Naive thymus-derived CD4-positive, alpha-beta T cell (primary cell): ENCODE results near the gene DCAF5. TPM values are rescaled to one million over a fixed set of nuclear protein-coding genes. Genes with fewer than 3 reads are reported as not detected.

ENCODE experiments used
- ATAC-seq: fragments of 150-1000 bp; cut with Tn5 transposase; 2 replicates; pipeline ENCODE4 v1.10.0; 2021; ENCODE audit warnings: mild to moderate bottlenecking, moderate library complexity
- CTCF ChIA-PET: fragments of 350-600 bp; sonication (Branson Sonifier 250); formaldehyde crosslinking; loops from one replicate; lab custom pipeline; 2021; ENCODE audit warnings: antibody characterized with exemption; lab: Charles Lee
- POLR2A ChIA-PET: fragments of 350-600 bp; sonication (Branson Sonifier 250); formaldehyde crosslinking; loops from one replicate; lab custom pipeline; 2021; ENCODE audit warnings: antibody characterized with exemption, inconsistent platforms; lab: Charles Lee
- DNase-seq, 9 donors: peaks; one replicate each; pipeline versions ENCODE4 v3.0.0 to v3.0.0-alpha.2; 2020 to 2022; ENCODE audit warnings: mixed read lengths in 1 of 9
- H3K27ac ChIP-seq: one replicate; pipeline ENCODE4 v1.7.0; 2013; ENCODE audit warnings: mild to moderate bottlenecking, low read depth, low read length, moderate library complexity
- H3K27me3 ChIP-seq, 2 donors: one replicate each; pipeline ENCODE4 v1.7.0; 2013; ENCODE audit warnings: low read length in 2 of 2, mild to moderate bottlenecking in 2 of 2, moderate library complexity in 2 of 2; ENCODE audit not compliant: control insufficient read depth in 2 of 2, insufficient read depth in 2 of 2
- H3K36me3 ChIP-seq, 3 experiments: 1 replicate in 2 of 3; 2 replicates in 1 of 3; pipeline ENCODE4 v1.7.0; 2013; ENCODE audit warnings: low read length in 3 of 3, mild to moderate bottlenecking in 3 of 3, moderate library complexity in 1 of 3; ENCODE audit not compliant: insufficient read depth in 3 of 3, control insufficient read depth in 2 of 3
- H3K4me1 ChIP-seq, 2 donors: one replicate each; pipeline ENCODE4 v1.7.0; 2013; ENCODE audit warnings: low read length in 2 of 2, mild to moderate bottlenecking in 2 of 2, moderate library complexity in 1 of 2; ENCODE audit not compliant: control insufficient read depth in 2 of 2, insufficient read depth in 2 of 2
- H3K4me3 ChIP-seq: 2 replicates; pipeline ENCODE4 v1.7.0; 2013; ENCODE audit warnings: mild to moderate bottlenecking, low read length
- H3K9me3 ChIP-seq, 3 experiments: 1 replicate in 2 of 3; 2 replicates in 1 of 3; pipeline ENCODE4 v1.7.0; 2013; ENCODE audit warnings: low read length in 3 of 3; ENCODE audit not compliant: control insufficient read depth in 2 of 3
- H3K27ac Mint-ChIP-seq, 9 donors: one replicate each; pipeline ENCODE4 v1.8.0; 2020 to 2022; ENCODE audit warnings: mixed read lengths in 9 of 9, mild to moderate bottlenecking in 8 of 9, moderate library complexity in 5 of 9, inconsistent platforms in 2 of 9
- H3K27me3 Mint-ChIP-seq, 5 donors: one replicate each; pipeline ENCODE4 v1.8.0; 2021 to 2022; ENCODE audit warnings: mixed read lengths in 5 of 5, mild to moderate bottlenecking in 1 of 5
- H3K36me3 Mint-ChIP-seq, 5 donors: one replicate each; pipeline ENCODE4 v1.8.0; 2020 to 2022; ENCODE audit warnings: mixed read lengths in 5 of 5, mild to moderate bottlenecking in 3 of 5, inconsistent platforms in 1 of 5
- H3K4me1 Mint-ChIP-seq, 7 donors: one replicate each; pipeline ENCODE4 v1.8.0; 2020 to 2022; ENCODE audit warnings: mixed read lengths in 7 of 7, mild to moderate bottlenecking in 3 of 7, inconsistent platforms in 1 of 7
- H3K4me3 Mint-ChIP-seq, 10 donors: one replicate each; pipeline ENCODE4 v1.8.0; 2020 to 2022; ENCODE audit warnings: mild to moderate bottlenecking in 10 of 10, mixed read lengths in 10 of 10, moderate library complexity in 6 of 10, inconsistent platforms in 2 of 10
- H3K9me3 Mint-ChIP-seq, 11 donors: one replicate each; pipeline ENCODE4 v1.8.0; 2020 to 2022; ENCODE audit warnings: mixed read lengths in 11 of 11, mild to moderate bottlenecking in 4 of 11, inconsistent platforms in 1 of 11, moderate library complexity in 1 of 11
- intact Hi-C, 2 donors: fragments of 100-400 bp; cut with micrococcal nuclease; formaldehyde crosslinking; loops; one replicate each; pipeline ENCODE4 v1.15.1; 2023
- polyA plus RNA-seq, 2 donors: library from polyadenylated mRNA; unstranded; fragments of 300-500 nt; fragmentation: Illumina TruSeq; gene quantifications; one replicate each; pipeline ENCODE4 v1.2.3, GENCODE V29; 2021
- total RNA-seq, 6 experiments: library from RNA in 5 of 6; stranded (reverse) in 5 of 6; gene quantifications; 1 replicate in 5 of 6; 2 replicates in 1 of 6; pipeline ENCODE4 v1.2.3 and lab custom pipeline; 2021 to 2026

DCAF5 gene
- total and polyA plus RNA-seq, 7 experiments from 2014 or later: 43.0 to 89.2 (median 70.4) TPM

GRCh38 chr14:69044965-69045555 is 107.9 kb downstream of the DCAF5 start:
- intact Hi-C loops: loop anchor here in 1 of 2 donors (5.0 kb wide), 1 partner anchor 32 kb away; no protein-coding TSS in a partner anchor
- H3K4me1 Mint-ChIP-seq: peaks cover 3 to 34% (median 14%) of the 10 kb centered on the region in 7 donors
- peaks cover 0 to 39% (median 5%) of the 10 kb centered on the region in 5 donors for H3K27me3 Mint-ChIP-seq
- no peaks in the 10 kb centered on the region for H3K4me1 ChIP-seq
- peaks cover 0 to 1% (median 0%) of the 10 kb centered on the region in 11 donors for H3K9me3 Mint-ChIP-seq
- DNase-seq (no peak), ATAC-seq (no peak)
- H3K4me3 Mint-ChIP-seq: no peak overlapping the region
- H3K27ac Mint-ChIP-seq: peak overlapping the region in 3 of 9 donors; percentile 14 to 61 (median 43)
- CTCF ChIA-PET: no interaction called here
- no peaks in the 10 kb centered on the region for H3K36me3 ChIP-seq
- H3K27ac ChIP-seq: no peak overlapping the region
- H3K9me3 ChIP-seq: no peaks in the 10 kb centered on the region
- no peaks in the 10 kb centered on the region for H3K27me3 ChIP-seq
- POLR2A ChIA-PET: no interaction called here
- H3K4me3 ChIP-seq: no peak overlapping the region
- no peaks in the 10 kb centered on the region for H3K36me3 Mint-ChIP-seq

GRCh38 chr14:69044296-69044695 is 108.6 kb downstream of the DCAF5 start:
- Histone ChIP-seq H3K27me3 (no peaks in the 10 kb centered on the region), H3K9me3 (no peaks in the 10 kb centered on the region), H3K27ac (no peak overlapping the region), H3K4me1 (no peaks in the 10 kb centered on the region), H3K4me3 (no peak overlapping the region), H3K36me3 (no peaks in the 10 kb centered on the region)
- intact Hi-C loops: loop anchor here in 1 of 2 donors (5.0 kb wide), 1 partner anchor 33 kb away; no protein-coding TSS in a partner anchor
- Mint-ChIP-seq H3K9me3 (peaks cover 0 to 1% (median 0%) of the 10 kb centered on the region in 11 donors), H3K27me3 (peaks cover under 1 to 44% (median 5%) of the 10 kb centered on the region in 5 donors), H3K27ac (no peak overlapping the region), H3K36me3 (no peaks in the 10 kb centered on the region), H3K4me1 (peaks cover 3 to 27% (median 14%) of the 10 kb centered on the region in 7 donors), H3K4me3 (no peak overlapping the region)
- ATAC-seq: no peak
- ChIA-PET POLR2A (no interaction called here), CTCF (no interaction called here)
- no peak for DNase-seq

- no peak overlapping the region for H3K4me3 Mint-ChIP-seq
- intact Hi-C loops: loop anchor here in 1 of 2 donors (5.0 kb wide), 1 partner anchor 34 kb away; no protein-coding TSS in a partner anchor
- no peaks in the 10 kb centered on the region for H3K36me3 ChIP-seq
- no peaks in the 10 kb centered on the region for H3K9me3 ChIP-seq
- DNase-seq (no peak), ATAC-seq (peak; percentile 65)
- peaks cover 0 to 1% (median 0%) of the 10 kb centered on the region in 11 donors for H3K9me3 Mint-ChIP-seq
- H3K4me1 Mint-ChIP-seq: peaks cover 3 to 26% (median 13%) of the 10 kb centered on the region in 7 donors
- no peaks in the 10 kb centered on the region for H3K4me1 ChIP-seq
- ChIA-PET CTCF (no interaction called here), POLR2A (no interaction called here)
- peaks cover 6 to 50% (median 10%) of the 10 kb centered on the region in 5 donors for H3K27me3 Mint-ChIP-seq
- H3K4me3 ChIP-seq: no peak overlapping the region
- no peak overlapping the region for H3K27ac ChIP-seq
- H3K36me3 Mint-ChIP-seq: no peaks in the 10 kb centered on the region
- H3K27me3 ChIP-seq: no peaks in the 10 kb centered on the region
- peak overlapping the region in 1 of 9 donors; percentile 91 for H3K27ac Mint-ChIP-seq
These were observed 109.2 kb downstream of the DCAF5 start for GRCh38 chr14:69043596-69044260.

GRCh38 chr14:69042787-69043444 is 110.0 kb downstream of the DCAF5 start:
- no peak for DNase-seq
- Histone ChIP-seq H3K36me3 (no peaks in the 10 kb centered on the region), H3K27me3 (no peaks in the 10 kb centered on the region), H3K9me3 (no peaks in the 10 kb centered on the region), H3K4me1 (no peaks in the 10 kb centered on the region), H3K27ac (no peak overlapping the region), H3K4me3 (no peak overlapping the region)
- peak overlapping the region in 3 of 9 donors; percentile 17 to 60 (median 36) for H3K27ac Mint-ChIP-seq
- intact Hi-C loops: loop anchor here in 1 of 2 donors (5.0 kb wide), 1 partner anchor 34 kb away; no protein-coding TSS in a partner anchor
- CTCF ChIA-PET: no interaction called here
- ATAC-seq: peak; percentile 58
- peaks cover 3 to 21% (median 9%) of the 10 kb centered on the region in 7 donors for H3K4me1 Mint-ChIP-seq
- H3K4me3 Mint-ChIP-seq: no peak overlapping the region
- POLR2A ChIA-PET: no interaction called here
- no peaks in the 10 kb centered on the region for H3K36me3 Mint-ChIP-seq
- peaks cover 9 to 52% (median 14%) of the 10 kb centered on the region in 5 donors for H3K27me3 Mint-ChIP-seq
- peaks cover 0 to 1% (median 0%) of the 10 kb centered on the region in 11 donors for H3K9me3 Mint-ChIP-seq

- Mint-ChIP-seq H3K4me1 (peaks cover 3 to 21% (median 9%) of the 10 kb centered on the region in 7 donors), H3K36me3 (no peaks in the 10 kb centered on the region), H3K27me3 (peaks cover 9 to 56% (median 16%) of the 10 kb centered on the region in 5 donors), H3K9me3 (peaks cover 0 to 1% (median 0%) of the 10 kb centered on the region in 11 donors), H3K27ac (peak overlapping the region in 1 of 9 donors; percentile 17), H3K4me3 (no peak overlapping the region)
- intact Hi-C loops: loop anchor here in 1 of 2 donors (5.0 kb wide), 1 partner anchor 35 kb away; no protein-coding TSS in a partner anchor
- H3K4me3 ChIP-seq: no peak overlapping the region
- H3K4me1 ChIP-seq: no peaks in the 10 kb centered on the region
- POLR2A ChIA-PET: no interaction called here
- no peak overlapping the region for H3K27ac ChIP-seq
- CTCF ChIA-PET: no interaction called here
- H3K9me3 ChIP-seq: no peaks in the 10 kb centered on the region
- H3K36me3 ChIP-seq: no peaks in the 10 kb centered on the region
- ATAC-seq (no peak), DNase-seq (no peak)
- H3K27me3 ChIP-seq: no peaks in the 10 kb centered on the region
These were observed 110.6 kb downstream of the DCAF5 start for GRCh38 chr14:69042299-69042698.

DNA sequence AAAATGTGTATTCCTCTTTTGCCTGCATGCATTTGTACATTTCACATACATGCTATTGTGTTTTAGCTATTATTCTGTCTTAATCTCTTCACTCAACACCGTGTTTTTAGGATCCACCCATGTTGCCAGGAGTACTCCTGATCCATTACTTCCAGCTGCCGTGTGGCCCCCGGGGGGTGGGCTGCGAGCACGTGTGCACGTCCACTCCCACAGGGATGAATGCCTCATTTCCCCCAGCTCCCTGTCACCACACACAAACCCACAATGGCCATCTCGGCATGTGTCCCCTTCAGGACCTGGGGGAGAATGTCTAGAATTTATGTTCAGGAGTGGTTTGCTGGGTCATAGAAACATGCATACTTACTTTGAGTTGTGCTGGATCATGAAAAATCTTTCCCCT is 111.1 kb downstream of the DCAF5 start:
- Mint-ChIP-seq H3K27me3 (peaks cover 9 to 58% (median 18%) of the 10 kb centered on the region in 5 donors), H3K9me3 (peaks cover 0 to 2% (median 0%) of the 10 kb centered on the region in 11 donors), H3K27ac (no peak overlapping the region), H3K4me1 (peaks cover 3 to 21% (median 9%) of the 10 kb centered on the region in 7 donors), H3K36me3 (no peaks in the 10 kb centered on the region), H3K4me3 (no peak overlapping the region)
- CTCF ChIA-PET: no interaction called here
- DNase-seq (no peak), ATAC-seq (no peak)
- Histone ChIP-seq H3K4me3 (no peak overlapping the region), H3K4me1 (no peaks in the 10 kb centered on the region), H3K27me3 (no peaks in the 10 kb centered on the region), H3K9me3 (no peaks in the 10 kb centered on the region), H3K27ac (no peak overlapping the region), H3K36me3 (no peaks in the 10 kb centered on the region)
- intact Hi-C loops: loop anchor here in 1 of 2 donors (5.0 kb wide), 1 partner anchor 36 kb away; no protein-coding TSS in a partner anchor
- POLR2A ChIA-PET: no interaction called here
